ENCODE measurements around the gene TFEB. TPM values are rescaled to one million over a fixed set of nuclear protein-coding genes. Genes with fewer than 3 reads are reported as not detected.

The TFEB gene
- total and polyA plus RNA-seq, 2 of the 8 experiments (the other 6 are each of a cell fraction or from before 2014, with no cell fraction given) = 2.3 to 6.7 TPM

DNA sequence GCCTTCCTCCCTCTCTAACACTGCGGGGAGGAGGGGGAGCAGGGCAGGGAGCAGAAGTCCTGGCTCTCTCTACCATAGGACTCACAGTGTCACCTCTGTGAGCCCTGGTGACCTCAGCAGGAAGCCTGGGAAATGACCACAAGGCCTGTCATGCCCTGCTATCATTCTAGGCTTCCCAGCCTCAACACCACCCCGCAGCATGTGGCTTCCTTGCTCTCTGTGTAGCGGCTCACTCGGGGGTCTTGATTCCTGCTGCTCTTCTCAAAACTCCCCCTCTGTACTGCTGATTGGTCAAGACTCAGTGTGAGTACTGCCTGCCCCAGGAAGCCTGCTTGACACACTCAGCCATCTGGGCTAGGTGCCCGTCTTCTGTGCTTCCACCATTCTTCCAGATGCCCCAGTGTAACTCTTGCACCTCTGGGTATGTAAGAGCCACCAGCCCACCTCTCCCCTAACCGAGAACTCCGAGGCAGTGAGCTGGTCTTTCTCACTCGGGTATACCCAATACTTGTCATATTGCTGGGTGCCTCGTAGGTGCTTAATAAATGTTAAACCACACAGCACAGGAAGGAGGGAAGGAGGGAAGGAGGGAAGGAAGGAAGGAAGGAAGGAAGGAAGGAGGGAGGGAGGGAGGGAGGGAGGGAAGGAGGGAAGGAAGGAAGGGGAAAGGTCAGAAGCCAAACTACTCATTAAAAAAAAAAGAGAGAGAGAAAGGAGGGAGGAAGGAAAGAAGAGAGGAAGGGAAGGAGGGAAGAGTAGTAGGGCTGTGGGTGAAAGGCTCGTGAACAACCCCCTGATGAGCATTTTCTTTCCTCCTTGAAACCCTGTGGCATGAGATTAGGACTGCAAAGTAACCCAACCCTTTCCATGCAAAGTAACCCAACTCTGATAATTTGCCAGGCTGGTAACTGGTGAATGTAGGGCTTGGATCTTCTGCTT is 92.2 kb downstream of the TFEB start:
- Histone ChIP-seq H3K9ac (replicated peaks in 1 of 4; ENCODE audit: extremely low read depth in 1 of 4, low read depth in 3 of 4, low read length in 3 of 4) (no peak overlapping the region), H3K56ac (replicated peaks; ENCODE audit: insufficient read length, low read depth, low read length) (no peak overlapping the region), H2AFZ (ENCODE audit: low read length) (no peak overlapping the region), H2BK20ac (ENCODE audit: low read length) (0 out of 2 replicates have a peak overlapping the region, but pooled peaks have one; percentile 8), H3K27ac (ENCODE audit: low read depth, low read length) (no peak overlapping the region), H3K36me3 (ENCODE audit: control insufficient read depth in 2 of 4, insufficient read depth in 4 of 4, low read length in 3 of 4) (peaks cover 0 to 8% (median 0%) of the 10 kb centered on the region in 4 experiments; a peak in 4 of 8 replicates), H2BK5ac (ENCODE audit: low read depth, low read length) (0 out of 2 replicates have a peak overlapping the region, but pooled peaks have one; percentile 3), H4K91ac (replicated peaks; ENCODE audit: insufficient read length, low read length) (no peak overlapping the region), H4K5ac (ENCODE audit: insufficient read length, low read depth, low read length) (no peak overlapping the region), H3K23me2 (ENCODE audit: low read depth, low read length) (peaks cover 11% of the 10 kb centered on the region), H3K4me2 (ENCODE audit: insufficient read depth in 1 of 2, low read depth in 2 of 2, low read length in 2 of 2) (no peak overlapping the region), H2BK12ac (ENCODE audit: low read depth, low read length) (no peak overlapping the region), H2AK5ac (ENCODE audit: low read depth, low read length) (no peak overlapping the region), H3K18ac (ENCODE audit: extremely low read depth, low read length) (peak overlapping the region; percentile 20; the same call in 1 of the 2 replicates), H4K20me1 (replicated peaks in 1 of 2; ENCODE audit: control insufficient read depth in 1 of 2, insufficient read depth in 2 of 2, low read length in 2 of 2) (peaks cover 5 to 14% of the 10 kb centered on the region in 2 experiments), H3K9me3 (ENCODE audit: insufficient read depth in 2 of 2, low read depth in 1 of 2, low read length in 1 of 2) (no peaks in the 10 kb centered on the region), H3K23ac (ENCODE audit: insufficient read length) (no peak overlapping the region), H3K4ac (replicated peaks; ENCODE audit: insufficient read length, low read depth, low read length) (peak overlapping the region; percentile 39), H2BK120ac (replicated peaks; ENCODE audit: low read depth, low read length) (no peak overlapping the region), H3K79me1 (ENCODE audit: low read depth, low read length) (peaks cover 2% of the 10 kb centered on the region; the same call in 1 of the 2 replicates), H3K14ac (ENCODE audit: insufficient read length) (no peak overlapping the region), H3K4me3 (ENCODE audit: extremely low read depth in 1 of 4, insufficient read depth in 2 of 4, low read depth in 3 of 4, low read length in 4 of 4) (no peak overlapping the region), H4K8ac (ENCODE audit: extremely low read depth, insufficient read depth, low read length) (no peak overlapping the region), H3K27me3 (replicated peaks in 1 of 4; ENCODE audit: control insufficient read depth in 3 of 4, extremely low read depth in 1 of 4, insufficient read depth in 3 of 4, low read length in 3 of 4) (peaks cover 0 to 32% (median 16%) of the 10 kb centered on the region in 4 experiments; a peak in 5 of 7 replicates), H2BK15ac (ENCODE audit: low read length) (no peak overlapping the region), H3K4me1 (replicated peaks in 1 of 4; ENCODE audit: control insufficient read depth in 3 of 4, insufficient read depth in 4 of 4, low read length in 3 of 4) (peaks cover 8 to 54% (median 39%) of the 10 kb centered on the region in 4 experiments), H3K79me2 (ENCODE audit: control insufficient read depth in 1 of 2, insufficient read depth in 2 of 2, low read length in 2 of 2) (peaks cover 0 to 5% of the 10 kb centered on the region in 2 experiments; a peak in 1 of 4 replicates)
- no peak for DNase-seq (ENCODE audit: low read depth in 1 of 2, low spot score in 2 of 2)
- no peak for FAIRE-seq
- ChIA-PET POLR2A (ENCODE audit: partially characterized antibody) (interaction anchor here (1.2 to 1.3 kb wide), 3 partner anchors 14 to 40 kb away, joined by 3 to 6 read pairs (median 4); no protein-coding TSS in a partner anchor), CTCF (ENCODE audit: partially characterized antibody) (interaction anchor here (1.0 to 6.5 kb wide), 9 partner anchors 9 to 56 kb away, joined by 3 to 32 read pairs (median 4); no protein-coding TSS in a partner anchor)
- TF ChIP-seq, protein P1, sequence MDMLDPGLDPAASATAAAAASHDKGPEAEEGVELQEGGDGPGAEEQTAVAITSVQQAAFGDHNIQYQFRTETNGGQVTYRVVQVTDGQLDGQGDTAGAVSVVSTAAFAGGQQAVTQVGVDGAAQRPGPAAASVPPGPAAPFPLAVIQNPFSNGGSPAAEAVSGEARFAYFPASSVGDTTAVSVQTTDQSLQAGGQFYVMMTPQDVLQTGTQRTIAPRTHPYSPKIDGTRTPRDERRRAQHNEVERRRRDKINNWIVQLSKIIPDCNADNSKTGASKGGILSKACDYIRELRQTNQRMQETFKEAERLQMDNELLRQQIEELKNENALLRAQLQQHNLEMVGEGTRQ (IDR thresholded peaks at IDR 0.05; ENCODE audit: low read length) = no peak
- no peak for TF ChIP-seq RBBP5 (IDR thresholded peaks at IDR 0.05; ENCODE audit: borderline replicate concordance, low read depth, low read length)
- no peak for TF ChIP-seq BCL11A (IDR thresholded peaks at IDR 0.05; ENCODE audit: low read depth in 2 of 2, low read length in 2 of 2)
- no peak for TF ChIP-seq HDAC2 (IDR thresholded peaks at IDR 0.05; ENCODE audit: borderline replicate concordance in 1 of 2, low read depth in 2 of 2, low read length in 2 of 2)
- no peak for TF ChIP-seq TCF12 (IDR thresholded peaks at IDR 0.05; ENCODE audit: low read depth, low read length)
- TF ChIP-seq EZH2 (IDR thresholded peaks at IDR 0.05; ENCODE audit: low read depth, low read length, severe bottlenecking) = no peak
- TF ChIP-seq PHF8 (conservative IDR thresholded peaks at IDR 0.05; ENCODE audit: low read depth, low read length) = no peak
- no peak for TF ChIP-seq CREB1 (IDR thresholded peaks at IDR 0.05)
- no peak for TF ChIP-seq SP1 (IDR thresholded peaks at IDR 0.05; ENCODE audit: low read depth, low read length)
- WGBS, 2 experiments (ENCODE audit: extremely low coverage in 1 of 2, insufficient coverage in 1 of 2, insufficient read length in 1 of 2, insufficient replicate concordance in 2 of 2, low coverage in 1 of 2, low lambda C conversion rate in 2 of 2, missing lambda C conversion rate in 1 of 2) = 75% methylated on average over 10 of the region's 10 CpGs; no CpG with 5 or more reads in 1 of the 2 experiments
